HS-5 (cell line): ENCODE measurements around the gene KCNMA1.

Experiments
- DNase-seq: peaks from one replicate; pipeline ENCODE4 v3.0.0-alpha.2; 2012; ENCODE audit warnings: low read depth

The KCNMA1 gene

DNA sequence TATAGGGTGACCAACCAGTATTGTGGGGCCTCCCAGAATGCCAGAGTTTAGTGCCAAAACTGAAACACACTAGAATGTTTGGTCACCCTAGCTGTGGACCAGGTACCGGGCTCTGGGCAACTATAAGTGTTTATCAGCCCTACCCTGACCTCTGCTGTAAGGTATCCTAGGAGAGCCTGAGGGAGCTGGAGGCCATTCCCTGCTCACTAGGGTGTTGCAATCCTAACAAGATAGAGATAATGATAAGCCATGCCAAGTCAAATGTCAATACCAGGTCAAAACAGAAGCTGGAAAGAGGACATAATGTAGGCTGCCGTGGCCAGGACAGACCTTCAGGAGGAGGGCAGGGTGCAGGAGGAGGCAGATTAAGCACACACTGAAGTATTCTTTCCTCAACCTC lies 151.8 kb downstream of the KCNMA1 start:
- DNase-seq = no peak

DNA sequence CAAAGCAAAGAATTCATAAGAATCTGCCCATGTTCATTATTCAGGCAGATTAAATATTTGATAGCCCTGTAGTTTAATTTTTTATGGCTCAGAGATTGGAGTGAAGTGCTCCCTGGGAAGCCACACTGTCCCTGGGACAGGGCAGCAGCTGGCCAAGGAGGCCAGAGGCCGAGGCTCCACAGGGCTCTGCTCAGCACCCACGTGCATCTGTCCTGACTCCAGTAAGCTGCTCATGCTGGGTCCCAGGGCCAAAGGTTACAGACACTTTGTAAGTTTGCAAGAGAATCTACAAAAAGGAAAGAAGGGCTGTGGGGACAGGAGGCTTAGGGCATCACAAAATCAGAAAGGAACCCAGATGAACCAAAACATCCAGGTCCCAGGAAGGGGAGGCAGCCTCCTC lies 155.5 kb downstream of the KCNMA1 start:
- no peak for DNase-seq

DNA sequence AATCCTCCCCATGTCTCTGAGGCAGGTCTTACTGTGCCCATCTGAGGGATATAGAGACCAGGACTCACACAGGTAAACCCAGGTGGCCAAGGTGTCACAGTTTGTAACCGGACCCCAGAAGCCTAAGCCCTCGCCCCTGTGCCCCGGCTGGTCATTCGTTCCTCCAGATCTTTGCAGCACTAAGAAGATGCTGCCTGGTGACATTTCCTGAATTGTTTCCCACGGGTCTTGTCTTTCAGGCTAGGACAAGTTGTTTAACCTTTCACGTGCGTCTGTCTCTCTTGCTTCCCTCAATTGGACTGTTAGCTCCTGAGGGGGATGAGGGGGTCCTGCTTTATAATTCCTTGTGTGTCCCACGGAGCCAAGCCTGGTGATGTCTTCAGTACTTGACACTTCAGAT lies 158.0 kb downstream of the KCNMA1 start:
- DNase-seq = no peak

DNA sequence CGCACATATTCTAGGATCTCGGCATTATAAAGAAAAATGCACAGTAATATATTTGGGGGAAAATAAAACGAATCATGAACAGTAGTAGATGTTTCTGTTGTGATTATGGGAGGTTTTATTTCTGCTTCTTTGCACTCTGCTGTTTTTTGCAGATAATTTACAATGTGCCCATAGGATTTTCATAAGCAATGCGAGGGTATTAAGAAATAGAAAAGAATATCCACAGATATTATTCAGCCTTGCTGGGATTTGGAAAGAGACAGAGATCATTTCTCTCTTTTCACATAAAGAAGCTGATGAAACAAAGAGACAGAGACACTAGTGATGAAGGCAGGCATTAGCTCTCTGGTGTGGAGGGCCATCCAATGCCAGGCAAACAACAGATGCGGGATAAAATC lies 158.6 kb downstream of the KCNMA1 start:
- DNase-seq = no peak

DNA sequence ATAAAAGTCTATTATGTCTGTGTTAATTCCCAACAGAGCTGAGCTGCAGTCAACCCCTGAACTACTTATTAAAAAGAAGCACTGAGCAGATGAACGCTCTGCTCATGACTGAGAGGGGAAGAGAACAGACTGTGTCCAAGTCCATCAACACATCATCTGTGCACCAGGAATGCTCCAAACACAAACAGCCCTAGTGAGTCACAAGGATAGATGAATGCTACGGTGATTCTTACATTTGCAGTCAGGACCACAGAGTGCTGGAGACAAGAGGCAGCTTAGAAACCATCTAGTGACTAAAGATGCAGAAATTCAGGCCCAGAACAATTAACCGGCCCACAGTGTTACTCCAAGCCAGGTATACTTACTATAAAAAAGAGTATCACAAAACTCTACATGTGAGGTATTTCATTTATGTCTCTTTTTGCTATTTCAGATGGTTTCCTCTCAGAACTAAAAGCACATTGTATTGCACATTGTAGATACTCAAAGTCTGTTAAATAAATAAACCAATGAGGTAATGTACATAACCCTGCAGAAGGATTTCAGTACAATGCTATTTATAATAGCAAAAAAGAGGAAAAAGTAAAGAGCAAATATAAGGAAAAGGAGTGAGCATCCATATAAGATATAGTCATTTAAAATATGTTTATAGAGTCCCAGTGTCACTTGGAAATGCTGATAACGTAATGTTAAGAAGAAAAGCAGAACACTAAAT lies 159.2 kb downstream of the KCNMA1 start:
- peak; percentile 67 for DNase-seq

DNA sequence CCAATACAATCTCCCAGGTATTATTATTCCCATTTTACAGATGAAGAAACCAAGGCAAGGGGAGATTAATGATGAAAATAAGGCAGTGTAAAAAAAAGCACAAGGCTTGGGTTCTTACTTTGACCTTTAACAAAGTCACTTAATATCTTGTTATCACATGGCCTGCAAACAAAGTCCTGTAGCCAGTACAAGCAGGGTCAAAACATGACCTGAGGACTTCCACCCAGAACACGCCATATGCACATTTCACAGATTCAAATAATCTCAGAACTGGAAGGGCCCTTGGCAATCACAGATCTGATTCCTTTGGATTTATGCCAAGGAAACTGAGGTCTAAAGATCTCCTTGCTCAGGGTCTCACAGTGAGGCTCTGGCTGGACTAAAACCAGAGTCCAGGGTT lies 162.1 kb downstream of the KCNMA1 start:
- no peak for DNase-seq

DNA sequence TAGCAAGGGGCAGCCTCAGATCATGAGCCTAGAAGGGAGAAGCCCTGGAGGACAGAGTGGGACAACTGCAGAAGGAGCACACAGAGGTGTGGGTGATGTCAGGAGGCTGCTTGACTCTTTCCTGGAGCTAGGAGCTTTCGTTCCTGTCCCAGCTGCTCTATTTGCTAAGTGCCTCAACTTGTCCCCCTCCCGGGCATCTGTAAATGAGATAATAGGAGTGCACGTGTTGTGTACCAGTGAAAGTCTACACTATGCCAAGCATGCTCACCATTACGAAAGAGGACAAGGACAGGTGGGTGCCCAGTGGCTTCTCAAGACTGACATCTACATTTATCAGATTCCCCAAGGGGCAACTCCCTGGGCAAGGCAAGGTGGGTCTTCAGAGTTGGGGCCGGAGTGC lies 162.7 kb downstream of the KCNMA1 start:
- DNase-seq = no peak

DNA sequence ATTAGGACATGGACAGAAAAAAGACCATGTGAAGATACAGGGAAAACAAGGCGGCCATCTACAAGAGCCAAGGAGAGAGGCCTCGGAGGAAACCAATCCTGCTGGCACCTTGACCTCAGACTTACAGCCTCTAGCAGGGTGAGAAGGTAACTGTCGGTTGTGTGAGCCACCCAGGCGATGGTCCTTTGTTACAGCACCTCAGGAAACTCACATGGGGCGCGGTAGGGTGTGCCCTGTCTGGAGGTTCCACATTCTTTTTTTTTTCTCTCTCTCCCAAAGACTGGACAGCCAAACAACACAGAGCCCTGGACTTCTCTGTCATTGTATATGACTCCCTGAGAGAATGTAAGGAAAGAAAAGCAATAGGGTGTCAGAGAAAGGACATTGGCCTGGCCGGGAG lies 163.2 kb downstream of the KCNMA1 start:
- DNase-seq = no peak

DNA sequence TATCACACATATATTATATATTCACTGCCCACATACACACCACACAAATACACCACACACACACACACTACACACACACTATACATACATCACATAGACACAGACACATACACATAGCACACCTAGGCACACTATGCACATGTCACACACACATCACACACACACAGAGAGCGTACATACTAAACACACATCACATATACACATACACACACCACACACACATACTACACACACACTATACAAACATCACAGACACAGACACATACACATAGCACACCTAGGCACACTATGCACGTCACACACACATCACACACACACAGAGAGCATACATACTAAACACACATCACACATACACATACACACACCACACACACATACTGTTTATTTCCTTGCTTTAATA lies 165.5 kb downstream of the KCNMA1 start:
- DNase-seq = no peak

DNA sequence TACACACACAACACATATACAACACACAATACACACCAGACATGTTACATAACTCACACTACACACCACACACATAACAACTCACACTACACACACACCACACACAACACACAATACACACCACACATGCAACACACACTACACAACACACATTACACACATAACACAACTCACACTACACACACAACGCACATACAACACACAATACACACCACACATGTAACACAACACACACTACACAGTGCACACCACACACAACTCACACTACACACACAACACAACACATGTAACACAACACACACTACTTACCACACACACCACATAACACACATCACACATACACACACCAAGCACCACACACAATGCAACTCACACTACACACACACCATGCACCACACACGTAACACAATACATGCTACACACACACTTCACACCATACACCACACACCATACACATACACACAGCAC lies 166.5 kb downstream of the KCNMA1 start:
- no peak for DNase-seq

DNA sequence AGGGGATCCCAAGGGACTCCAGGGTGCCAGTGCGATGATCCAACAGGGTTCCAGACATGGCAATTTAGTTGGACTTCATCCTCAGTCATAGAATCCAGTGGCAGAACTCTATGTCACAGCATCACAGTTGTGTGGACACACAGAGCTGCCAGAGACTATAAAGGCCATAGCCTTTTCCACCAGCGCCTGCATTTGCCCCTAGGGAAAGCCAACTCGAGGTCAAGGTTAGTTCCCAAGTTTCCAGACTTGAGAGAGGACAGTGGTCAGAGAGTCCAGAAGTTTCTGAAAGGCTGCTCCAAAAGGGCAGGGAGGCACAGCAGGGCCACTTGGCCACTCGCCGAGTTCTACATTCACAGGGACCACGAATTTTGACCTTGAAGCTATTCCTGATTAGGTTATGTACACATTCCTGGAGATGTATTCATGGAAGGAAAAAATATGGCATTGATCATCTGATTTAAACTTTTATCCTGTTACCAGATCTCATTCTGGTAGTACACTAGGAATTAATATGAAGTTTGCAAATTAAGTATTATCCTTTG lies 170.1 kb downstream of the KCNMA1 start:
- DNase-seq = no peak

DNA sequence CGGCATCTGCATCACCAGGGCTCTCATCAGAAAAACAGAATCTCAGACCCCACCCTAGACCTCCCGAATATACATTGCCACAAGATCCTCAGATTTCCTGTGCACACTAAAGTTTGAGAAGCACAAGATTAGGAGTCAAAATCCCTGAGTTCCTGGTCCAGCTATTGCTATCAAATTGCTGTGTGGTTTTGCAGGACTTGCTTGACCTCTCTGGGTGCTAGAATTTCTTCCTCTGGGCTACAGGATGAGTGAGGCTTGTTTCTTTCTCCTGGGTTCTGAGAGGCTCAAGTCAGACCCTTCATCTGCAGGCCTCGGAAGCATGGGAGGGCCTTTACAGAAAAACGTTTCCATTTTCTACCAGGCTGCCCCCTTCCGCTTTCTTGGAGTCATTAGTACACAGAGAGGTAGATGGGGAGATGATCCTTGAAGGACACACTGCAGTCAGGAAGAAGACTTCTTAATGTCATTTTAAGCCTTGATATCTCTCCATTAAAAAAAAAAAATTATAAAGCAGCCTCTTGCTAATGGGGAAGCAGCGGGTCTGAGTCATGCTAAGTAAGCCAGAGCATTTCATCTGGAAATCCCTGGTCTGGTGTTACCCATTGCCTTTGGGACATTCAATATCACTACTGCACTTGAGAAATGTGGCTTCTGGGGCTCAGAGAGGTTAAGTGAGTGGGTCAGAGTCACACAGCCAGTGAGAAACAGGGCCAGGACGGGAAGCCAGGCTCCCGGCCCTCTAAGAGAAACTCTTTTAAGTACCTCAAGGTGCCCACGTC lies 173.5 kb downstream of the KCNMA1 start:
- no peak for DNase-seq

DNA sequence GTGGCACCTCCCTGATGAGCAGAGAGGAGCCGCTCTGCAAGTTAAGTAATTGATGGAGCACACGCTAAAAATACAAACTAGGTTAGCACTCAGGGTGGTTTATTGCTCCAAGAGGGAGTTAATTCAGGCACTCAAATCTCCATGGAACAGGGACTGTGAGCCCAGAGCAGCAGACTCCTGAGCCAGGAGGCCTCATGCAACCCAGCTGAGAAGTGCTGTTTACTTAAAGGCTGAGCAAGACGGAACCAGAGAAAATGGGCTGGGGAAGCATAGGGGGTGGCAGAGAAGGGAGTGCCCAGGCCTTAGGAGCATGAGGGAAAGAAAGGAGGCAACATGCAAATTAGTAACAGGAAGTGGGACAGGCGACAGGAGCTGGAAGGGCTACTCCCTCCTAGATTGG lies 174.1 kb downstream of the KCNMA1 start:
- no peak for DNase-seq

DNA sequence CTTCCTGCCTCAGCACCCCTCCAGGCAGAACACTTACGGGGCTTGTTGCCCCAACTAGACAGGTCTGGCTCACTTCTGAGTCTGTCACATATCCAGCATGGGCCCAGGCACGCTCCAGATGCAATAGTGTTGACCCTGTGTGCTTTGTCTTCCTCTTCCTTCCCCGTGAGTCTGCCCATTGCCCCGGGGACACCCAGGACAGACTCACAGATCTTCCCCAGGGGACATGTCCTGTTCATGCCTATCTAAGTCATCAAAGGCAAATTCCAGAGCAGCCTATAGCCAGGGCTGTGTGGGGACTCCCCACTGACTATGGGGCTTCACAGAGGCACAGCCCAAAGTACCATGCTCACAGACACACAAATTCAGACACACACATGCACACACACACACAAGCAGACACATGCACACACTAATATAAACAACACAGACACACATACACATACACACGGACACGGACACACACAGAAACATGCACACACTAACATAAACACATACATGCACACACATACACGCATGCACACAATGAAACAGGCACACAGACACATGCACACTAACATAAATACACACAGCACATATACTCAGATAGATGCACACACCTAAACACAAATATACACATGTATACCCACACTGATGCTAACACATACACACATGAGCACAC lies 175.8 kb downstream of the KCNMA1 start:
- DNase-seq = no peak

DNA sequence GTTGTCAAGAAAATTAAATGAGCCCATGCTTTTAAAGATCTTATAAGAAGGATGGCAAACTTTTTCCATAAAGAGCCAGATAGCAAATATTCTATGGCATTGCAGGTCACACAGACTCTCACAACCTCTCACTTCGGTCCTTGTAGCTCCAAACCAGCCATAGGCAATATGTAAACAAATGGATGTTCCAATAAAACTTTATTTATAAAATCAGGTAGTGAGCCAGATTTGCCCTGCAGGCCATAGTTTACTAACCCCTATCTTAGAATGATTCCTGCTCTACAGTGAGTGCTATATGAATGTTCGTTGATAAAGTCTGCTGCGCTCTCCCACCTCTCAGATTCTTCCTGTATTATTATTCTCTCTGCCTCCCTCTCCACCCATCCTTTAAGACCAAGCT lies 177.7 kb downstream of the KCNMA1 start:
- DNase-seq = no peak

DNA sequence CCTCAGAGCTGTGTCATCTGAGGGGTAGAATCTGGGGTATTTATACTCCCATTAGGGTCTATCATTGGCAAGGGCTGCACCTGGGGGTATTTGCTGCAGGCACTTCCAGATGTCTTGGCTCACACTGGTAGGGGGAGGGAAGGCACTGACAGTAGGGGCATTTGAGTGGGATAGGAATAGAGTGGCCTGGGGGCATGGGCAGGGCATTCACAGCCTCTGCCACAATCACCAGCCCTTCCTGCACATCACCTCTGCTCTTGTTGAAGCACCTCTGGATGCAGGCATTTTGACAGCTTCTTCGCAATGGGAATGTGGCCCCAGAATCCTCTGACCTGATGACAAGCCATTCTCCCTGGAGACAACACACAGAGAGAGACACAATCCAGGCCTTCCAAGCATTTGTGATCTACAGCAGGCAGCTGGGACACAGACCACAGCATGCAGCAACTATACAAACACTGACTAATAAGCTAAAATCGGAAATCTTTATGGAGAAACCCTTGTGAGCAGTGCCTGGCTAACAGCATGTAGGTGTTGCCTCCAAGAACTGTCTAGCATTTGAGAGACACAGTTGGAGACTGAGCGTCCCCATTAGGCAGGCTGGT lies 178.5 kb downstream of the KCNMA1 start:
- DNase-seq = no peak

DNA sequence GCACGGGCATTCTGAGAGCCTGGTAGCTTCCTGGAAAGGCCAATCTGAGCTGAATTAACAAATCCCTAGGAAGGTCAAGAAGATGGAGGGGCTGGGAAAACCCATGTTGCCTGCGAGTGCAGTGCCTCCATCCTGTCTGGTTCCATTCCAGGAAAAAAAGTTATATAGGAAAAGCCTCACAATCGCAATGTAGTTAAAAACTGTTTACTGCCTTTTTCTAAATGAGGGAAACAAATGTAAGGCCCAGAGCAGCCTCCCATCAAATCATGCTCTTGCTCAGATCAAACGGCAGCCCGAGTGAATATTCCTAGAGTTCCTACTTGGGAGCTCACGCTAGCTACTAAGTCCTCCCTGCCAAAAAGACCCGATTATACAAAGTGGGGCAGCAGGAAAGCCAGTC lies 179.9 kb downstream of the KCNMA1 start:
- no peak for DNase-seq

DNA sequence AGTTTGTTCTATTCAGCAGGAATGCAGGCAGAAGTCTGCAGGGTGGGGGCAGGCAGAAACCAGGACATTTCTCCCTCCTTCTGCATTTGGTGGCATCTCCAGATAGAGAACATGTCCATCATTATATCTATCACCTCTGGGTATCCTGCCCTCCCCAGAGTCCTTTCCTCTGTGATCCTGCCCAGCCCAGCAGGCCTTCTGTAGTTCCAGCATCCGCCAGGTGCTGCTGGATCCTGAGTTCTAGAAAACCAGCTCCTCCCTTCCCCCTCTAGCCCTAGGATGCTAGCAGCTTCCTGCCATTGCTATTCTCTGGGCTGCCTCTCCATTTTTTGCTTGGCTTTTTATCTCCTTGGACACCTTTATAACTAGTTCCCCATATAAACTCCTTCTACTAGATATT lies 180.3 kb downstream of the KCNMA1 start:
- DNase-seq = no peak

DNA sequence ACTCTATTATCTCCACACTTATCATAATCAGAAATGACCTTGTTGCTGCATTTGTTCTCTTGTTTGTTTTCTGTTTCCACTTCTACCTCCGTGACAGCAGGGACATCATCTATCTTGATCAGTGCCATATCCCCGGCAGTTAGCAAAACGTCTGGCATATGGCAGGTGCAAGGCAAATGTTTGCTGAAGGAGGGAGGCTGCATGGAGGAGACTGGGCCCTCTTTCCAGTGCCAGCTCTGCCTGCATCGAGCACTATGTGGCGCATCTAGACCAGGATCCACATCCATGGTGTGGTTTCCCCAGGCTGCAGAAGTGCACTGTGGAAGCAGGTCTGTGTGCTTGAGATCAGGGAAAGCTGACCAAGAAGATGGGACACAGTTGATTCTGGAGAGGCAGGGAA lies 181.2 kb downstream of the KCNMA1 start:
- DNase-seq = no peak

DNA sequence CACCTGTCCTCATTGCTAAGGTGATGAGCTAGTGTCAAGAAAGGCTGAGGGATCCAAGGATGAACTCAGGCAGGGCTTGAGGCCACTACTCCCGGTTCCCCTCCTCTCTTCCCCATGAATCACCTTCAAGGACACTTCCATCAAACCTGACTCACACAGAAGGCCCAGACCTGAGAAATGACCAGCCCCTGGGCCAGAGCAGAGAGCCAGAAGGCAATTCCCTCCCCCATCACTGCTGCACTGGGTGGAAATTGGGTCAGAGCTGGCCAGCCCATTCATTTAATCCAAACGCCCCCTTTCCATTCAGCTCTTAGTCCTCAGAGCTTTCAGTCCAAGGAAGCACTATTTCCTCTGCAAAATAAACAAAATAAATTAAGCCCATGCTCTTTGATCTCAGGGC lies 182.0 kb downstream of the KCNMA1 start:
- DNase-seq = no peak

DNA sequence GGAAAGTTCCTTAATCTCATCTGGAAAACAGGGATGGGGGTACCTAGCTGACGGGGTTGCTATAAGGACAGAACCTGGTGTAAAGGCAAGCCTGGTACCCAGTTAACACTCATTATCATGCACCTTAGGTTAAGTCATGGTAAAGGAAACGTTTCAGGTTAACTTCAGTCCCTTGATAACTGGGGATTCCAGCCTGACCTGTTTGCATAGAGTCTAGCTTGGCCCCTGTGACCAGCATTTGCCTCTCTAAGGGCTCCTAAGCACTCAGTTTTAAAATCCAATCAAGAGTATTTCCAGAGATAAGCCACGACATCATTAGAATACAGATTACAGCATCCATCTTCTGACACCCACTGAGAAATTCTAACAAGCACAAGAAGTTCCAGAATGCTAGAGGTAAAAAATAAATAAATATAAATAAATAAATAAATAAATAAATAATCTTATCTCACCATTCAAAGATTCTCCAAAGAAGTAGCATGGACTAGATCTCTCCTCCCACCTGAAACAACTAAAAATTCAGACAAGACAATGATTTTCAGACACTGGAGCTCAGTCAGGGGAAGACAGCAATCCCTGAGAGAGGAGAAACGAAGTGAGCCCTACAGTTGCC lies 184.6 kb downstream of the KCNMA1 start:
- no peak for DNase-seq

DNA sequence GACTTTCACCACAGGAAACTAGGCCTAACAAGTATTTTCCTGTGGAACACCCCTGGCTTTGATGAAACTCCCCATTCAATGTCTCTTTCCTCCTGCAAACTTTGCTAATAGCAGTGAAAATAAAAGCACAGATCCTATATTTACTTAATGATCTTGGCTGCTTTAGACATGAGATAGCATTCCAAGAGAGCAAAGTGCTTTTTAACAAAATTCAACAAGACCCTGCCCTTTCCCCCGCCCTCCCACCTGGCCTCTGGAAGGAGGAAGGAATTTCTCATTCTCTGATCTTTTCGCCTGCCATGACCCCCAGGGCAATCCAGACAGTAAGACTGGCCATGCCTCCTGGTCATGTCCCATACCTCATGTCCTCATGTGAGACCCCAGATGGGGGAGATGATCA lies 185.7 kb downstream of the KCNMA1 start:
- no peak for DNase-seq
